T-helper 1 cell treated with Interleukin-12 subunit alpha and Interleukin-12 subunit beta and Interleukin-4 antibody, amounts not matched to agents 30 μg/mL and 1 μg/mL, for 36 hours (primary cell): ENCODE results near the gene ZNF541.

ENCODE experiments used
- H3K27ac Mint-ChIP-seq: one replicate; pipeline ENCODE4 v1.8.0; 2021; ENCODE audit warnings: mild to moderate bottlenecking, mixed read lengths
- H3K27me3 Mint-ChIP-seq: one replicate; pipeline ENCODE4 v1.8.0; 2021; ENCODE audit warnings: low read depth, mixed read lengths
- H3K36me3 Mint-ChIP-seq: one replicate; pipeline ENCODE4 v1.8.0; 2021; ENCODE audit warnings: low read depth, mixed read lengths
- H3K4me1 Mint-ChIP-seq: one replicate; pipeline ENCODE4 v1.8.0; 2021; ENCODE audit warnings: low read depth, mixed read lengths
- H3K4me3 Mint-ChIP-seq: one replicate; pipeline ENCODE4 v1.8.0; 2021; ENCODE audit warnings: mild to moderate bottlenecking, moderate library complexity, mixed read lengths
- H3K9me3 Mint-ChIP-seq: one replicate; pipeline ENCODE4 v1.8.0; 2021; ENCODE audit warnings: mixed read lengths

The ZNF541 gene

DNA sequence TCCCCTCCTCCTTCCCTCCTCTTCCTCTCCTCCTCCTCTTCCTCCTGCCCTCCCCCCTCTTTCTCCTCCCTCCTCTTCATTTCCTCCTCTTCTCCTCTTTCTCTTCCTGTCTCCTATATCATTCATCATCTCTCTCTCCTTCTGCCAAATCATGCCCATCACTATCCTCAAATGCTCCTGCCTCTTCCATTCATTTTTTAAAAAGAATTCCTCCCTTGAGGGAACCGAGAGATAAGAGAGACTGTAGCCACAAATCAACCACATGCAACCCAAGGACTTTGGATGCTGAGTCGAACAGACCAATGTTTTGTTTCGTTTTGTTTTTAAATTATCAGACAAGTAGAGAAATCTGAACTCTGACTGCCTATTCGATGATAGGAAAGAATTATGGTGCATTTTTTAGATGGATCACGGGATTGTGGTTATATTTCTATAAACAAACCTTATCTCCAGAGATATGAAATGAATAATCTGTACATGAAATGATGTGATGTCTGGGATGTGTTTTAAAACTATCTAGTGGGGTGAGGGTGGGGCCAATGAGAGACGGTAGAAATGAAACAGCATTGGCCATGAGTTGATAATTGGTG, 9.5 kb upstream of the ZNF541 start:
- no peak overlapping the region for H3K27ac Mint-ChIP-seq
- H3K27me3 Mint-ChIP-seq: no peaks in the 10 kb centered on the region
- peak overlapping the region; percentile 54 for H3K4me3 Mint-ChIP-seq
- peaks cover 13% of the 10 kb centered on the region for H3K9me3 Mint-ChIP-seq
- peaks cover 18% of the 10 kb centered on the region for H3K4me1 Mint-ChIP-seq
- no peaks in the 10 kb centered on the region for H3K36me3 Mint-ChIP-seq

DNA sequence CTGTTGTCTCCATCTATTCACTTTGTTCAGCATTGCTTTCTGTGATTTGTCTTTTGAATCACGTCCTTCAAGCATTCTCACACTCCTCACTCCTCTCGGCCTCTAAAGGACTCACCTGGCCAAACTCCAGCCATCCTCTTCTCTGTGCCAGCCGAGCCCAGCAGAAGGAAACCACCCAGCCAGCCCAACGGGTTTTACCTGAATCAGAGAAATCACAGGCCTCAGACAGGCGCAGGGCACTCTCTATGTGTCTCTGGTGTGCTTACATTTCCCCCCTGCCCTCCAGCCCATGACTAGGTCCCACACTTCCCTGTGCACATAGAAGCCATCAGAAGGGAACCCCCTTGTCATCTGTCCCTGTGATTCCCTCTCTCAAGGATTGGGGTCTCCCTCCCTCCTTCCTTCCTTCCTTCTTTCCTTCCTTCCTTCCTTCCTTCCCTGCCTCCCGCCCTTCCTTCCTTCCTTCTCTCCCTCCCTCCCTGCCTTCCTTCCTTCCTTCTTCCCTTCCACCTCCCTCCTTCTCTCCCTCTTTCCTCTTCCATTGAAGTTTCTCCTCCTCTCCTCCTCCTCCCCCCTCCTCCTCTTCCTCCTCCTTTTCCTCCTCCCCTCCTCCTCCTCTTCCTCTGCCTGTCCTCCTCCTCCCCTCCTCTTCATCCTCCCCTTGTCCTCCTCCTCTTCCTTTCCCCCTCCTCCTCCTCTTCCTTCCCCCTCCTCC, 8.8 kb upstream of the ZNF541 start:
- Mint-ChIP-seq H3K36me3 (no peaks in the 10 kb centered on the region), H3K4me3 (no peak overlapping the region), H3K27ac (no peak overlapping the region), H3K4me1 (peaks cover 20% of the 10 kb centered on the region), H3K9me3 (peaks cover 10% of the 10 kb centered on the region), H3K27me3 (no peaks in the 10 kb centered on the region)

DNA sequence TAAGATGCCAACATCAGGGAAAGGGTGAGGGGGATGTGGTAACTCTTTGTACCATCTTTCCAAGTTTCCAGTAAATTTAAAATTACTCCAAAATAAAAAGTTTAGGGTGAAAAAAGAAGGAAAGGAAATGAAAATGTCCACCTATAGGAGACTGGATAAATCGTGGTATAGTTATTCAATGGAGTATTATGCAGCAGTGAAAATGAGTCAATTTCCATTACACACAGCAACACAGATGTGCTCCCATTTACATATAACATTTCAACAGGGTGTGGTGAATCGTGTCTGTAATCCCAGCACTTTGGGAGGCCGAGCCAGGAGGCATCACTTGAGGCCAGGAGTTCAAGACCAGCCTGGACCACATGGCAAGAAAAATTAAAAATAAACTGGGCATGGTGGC, 7.4 kb upstream of the ZNF541 start:
- Mint-ChIP-seq H3K4me3 (no peak overlapping the region), H3K27ac (no peak overlapping the region), H3K9me3 (no peaks in the 10 kb centered on the region), H3K4me1 (peaks cover 22% of the 10 kb centered on the region), H3K36me3 (no peaks in the 10 kb centered on the region), H3K27me3 (peaks cover 4% of the 10 kb centered on the region)

DNA sequence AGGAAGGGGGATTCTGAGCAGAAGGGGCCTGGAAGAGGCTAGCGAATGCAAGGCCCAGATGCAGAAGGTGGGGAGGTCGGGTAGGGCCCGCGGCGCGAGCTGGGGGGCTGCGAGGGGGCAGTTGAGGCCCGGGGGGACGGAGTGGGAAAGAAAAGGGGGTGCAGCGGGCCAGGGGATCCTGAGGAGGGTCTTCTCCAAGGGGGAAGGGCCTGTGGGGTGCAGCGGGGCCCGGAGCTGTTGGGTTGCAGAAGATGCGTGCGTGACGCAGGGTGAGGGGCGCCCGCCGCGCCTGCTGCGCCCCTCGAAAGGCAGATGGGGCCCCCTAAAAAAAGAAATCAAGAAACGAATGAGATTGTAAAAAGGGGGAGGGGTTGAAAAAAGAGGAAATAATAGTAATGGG, 313 bp downstream of the ZNF541 start:
- Mint-ChIP-seq H3K36me3 (no peaks in the 10 kb centered on the region), H3K27ac (no peak overlapping the region), H3K9me3 (no peaks in the 10 kb centered on the region), H3K4me1 (peaks cover 12% of the 10 kb centered on the region), H3K27me3 (peaks cover 23% of the 10 kb centered on the region), H3K4me3 (peak overlapping the region; percentile 26)

DNA sequence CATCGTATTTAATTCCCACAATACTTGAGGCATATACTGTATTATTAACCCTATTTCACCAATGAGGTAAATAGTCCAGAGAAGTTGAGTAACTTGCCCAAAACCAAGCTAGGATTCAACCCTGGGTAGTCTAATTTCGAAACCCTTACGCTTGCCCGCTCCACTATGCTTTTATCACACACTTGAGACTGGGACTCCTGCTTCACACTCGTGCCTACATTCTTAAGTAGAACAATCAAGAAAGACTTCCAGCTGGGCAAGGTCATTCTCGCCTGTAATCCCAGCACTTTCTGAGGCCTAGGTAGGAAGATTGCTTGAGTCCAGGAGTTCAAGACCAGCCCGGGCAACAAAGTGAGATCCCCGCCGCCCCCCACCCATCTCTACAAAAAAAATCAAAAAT, 3.6 kb downstream of the ZNF541 start:
- Mint-ChIP-seq H3K27ac (no peak overlapping the region), H3K27me3 (peaks cover 19% of the 10 kb centered on the region), H3K36me3 (no peaks in the 10 kb centered on the region)

DNA sequence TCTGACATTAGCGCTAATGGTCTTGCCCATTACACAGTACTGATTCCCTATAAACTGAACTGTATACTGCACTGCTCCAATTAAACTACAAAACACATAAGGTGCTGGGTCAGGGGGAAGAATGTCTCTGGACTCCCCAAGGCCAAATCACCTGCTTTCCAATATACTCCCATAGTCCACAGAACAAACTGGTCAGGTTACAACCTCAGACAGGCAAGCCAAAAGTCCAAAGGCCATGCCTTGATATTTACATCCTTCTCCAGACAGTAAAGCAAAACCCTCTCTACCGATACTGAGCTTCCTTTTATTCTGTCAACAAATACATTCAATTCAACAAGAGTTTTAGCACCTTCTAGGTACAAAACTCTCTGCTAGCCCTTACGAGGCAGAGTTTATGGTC, 8.9 kb downstream of the ZNF541 start:
- no peak overlapping the region for H3K4me3 Mint-ChIP-seq
- H3K4me1 Mint-ChIP-seq: no peaks in the 10 kb centered on the region
- no peaks in the 10 kb centered on the region for H3K9me3 Mint-ChIP-seq
- H3K27me3 Mint-ChIP-seq: peaks cover 11% of the 10 kb centered on the region
- no peaks in the 10 kb centered on the region for H3K36me3 Mint-ChIP-seq
- H3K27ac Mint-ChIP-seq: no peak overlapping the region

More for the DNA sequence above, 3.6 kb downstream of the ZNF541 start:
- Mint-ChIP-seq H3K9me3 (no peaks in the 10 kb centered on the region), H3K4me1 (peaks cover 5% of the 10 kb centered on the region), H3K4me3 (no peak overlapping the region)

DNA sequence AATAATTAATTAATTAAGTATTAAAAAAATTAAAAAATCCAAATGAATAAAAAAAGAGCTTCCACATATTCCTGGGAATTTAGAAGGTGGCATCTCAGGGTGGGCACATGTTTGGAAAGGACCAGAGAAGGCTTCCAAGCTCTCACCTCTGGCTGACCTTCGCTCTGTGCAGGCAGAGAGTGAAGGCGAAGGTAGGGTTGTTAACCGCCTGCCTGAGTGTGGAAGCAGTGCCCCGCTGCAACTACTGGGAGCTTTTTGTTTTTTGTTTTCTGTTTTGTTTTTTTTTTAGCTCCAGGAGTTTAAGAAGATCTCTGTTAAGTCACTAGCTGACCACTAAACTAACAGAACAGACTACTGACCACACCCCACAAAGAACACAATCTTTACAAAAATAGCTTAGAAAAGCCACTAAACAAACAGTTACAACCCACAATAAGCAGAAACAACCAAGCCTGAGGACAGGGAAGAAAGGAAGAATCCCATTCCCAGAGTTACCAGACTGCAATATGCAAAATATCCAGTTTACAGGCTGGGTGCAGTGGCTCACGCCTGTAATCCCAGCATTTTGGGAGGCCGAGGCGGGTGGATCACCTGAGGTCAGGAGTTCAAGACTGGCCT, 11.4 kb downstream of the ZNF541 start:
- Mint-ChIP-seq H3K27ac (no peak overlapping the region), H3K27me3 (peaks cover 5% of the 10 kb centered on the region), H3K4me1 (no peaks in the 10 kb centered on the region), H3K9me3 (no peaks in the 10 kb centered on the region), H3K4me3 (no peak overlapping the region), H3K36me3 (no peaks in the 10 kb centered on the region)

DNA sequence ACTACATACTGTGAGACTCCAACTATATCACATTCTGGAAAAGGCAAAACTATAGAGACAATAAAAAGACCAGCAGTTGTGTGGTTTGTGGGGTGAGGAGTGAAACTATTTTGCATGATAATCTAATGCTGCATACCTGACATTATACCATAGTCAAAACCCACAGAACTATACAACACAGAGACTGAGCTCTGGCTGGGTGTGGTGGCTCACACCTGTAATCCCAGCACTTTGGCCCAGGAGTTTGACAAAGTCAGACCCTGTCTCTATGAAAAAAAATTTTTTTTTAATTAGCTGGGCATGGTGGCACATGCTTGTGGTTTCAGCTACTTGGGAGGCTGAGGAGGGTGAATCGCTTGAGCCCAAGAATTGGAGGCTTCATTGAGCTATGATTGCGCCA, 11.9 kb downstream of the ZNF541 start:
- no peaks in the 10 kb centered on the region for H3K4me1 Mint-ChIP-seq
- H3K36me3 Mint-ChIP-seq: no peaks in the 10 kb centered on the region
- no peaks in the 10 kb centered on the region for H3K9me3 Mint-ChIP-seq

DNA sequence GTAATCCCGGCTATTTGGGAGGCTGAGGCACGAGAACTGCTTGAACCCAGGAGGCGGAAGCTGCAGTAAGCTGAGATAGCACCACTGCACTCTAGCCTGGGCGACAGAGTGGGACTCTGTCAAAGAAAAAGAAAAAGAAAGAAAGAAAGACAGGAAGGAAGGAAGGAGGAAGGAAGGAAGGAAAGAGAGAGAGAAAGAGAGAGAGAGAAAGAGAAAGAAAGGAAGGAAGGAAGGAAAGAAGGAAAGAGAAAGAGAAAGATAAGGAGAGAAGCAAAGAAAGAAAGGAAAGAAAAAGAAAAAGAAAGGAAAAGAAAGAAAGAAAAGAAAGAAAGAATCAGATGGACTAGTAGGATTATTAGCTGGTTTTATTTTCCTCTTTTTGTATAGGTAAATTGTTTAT, 22.8 kb downstream of the ZNF541 start:
- Mint-ChIP-seq H3K9me3 (no peaks in the 10 kb centered on the region), H3K36me3 (no peaks in the 10 kb centered on the region), H3K27me3 (peaks cover 3% of the 10 kb centered on the region), H3K27ac (no peak overlapping the region), H3K4me1 (no peaks in the 10 kb centered on the region), H3K4me3 (no peak overlapping the region)

More for the DNA sequence above, 11.9 kb downstream of the ZNF541 start:
- Mint-ChIP-seq H3K4me3 (no peak overlapping the region), H3K27me3 (peaks cover 5% of the 10 kb centered on the region), H3K27ac (no peak overlapping the region)

DNA sequence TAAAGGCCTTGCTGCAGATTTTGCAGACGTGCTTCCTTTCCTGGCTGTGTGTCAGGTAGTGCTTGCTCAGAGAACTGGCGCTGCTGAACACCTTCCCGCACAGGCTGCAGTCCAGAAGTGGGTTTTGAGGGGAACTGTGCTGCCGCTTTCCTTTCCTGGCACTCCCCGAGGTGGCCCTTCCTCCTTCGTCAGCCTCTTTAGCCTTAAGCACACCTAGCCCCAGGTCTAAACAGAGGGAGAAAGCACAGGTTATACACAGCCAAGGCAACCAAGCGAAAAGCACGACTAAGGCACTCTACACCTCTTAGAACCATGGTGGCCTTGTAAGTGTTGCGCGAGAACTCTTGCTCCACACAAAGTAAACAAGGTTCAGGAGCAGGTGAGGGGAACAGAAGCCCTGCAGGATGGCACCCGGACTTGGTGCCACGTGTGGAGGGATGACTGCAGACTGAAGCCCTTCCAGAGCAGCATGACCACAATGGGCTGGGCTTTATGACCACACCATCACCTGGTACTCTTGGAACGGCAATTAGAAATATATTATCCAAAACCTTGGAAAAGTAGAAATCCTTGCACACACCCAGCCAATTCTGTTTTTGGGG, 23.6 kb downstream of the ZNF541 start:
- Mint-ChIP-seq H3K9me3 (no peaks in the 10 kb centered on the region), H3K27ac (no peak overlapping the region), H3K4me3 (no peak overlapping the region), H3K27me3 (peaks cover 4% of the 10 kb centered on the region), H3K36me3 (no peaks in the 10 kb centered on the region), H3K4me1 (no peaks in the 10 kb centered on the region)

DNA sequence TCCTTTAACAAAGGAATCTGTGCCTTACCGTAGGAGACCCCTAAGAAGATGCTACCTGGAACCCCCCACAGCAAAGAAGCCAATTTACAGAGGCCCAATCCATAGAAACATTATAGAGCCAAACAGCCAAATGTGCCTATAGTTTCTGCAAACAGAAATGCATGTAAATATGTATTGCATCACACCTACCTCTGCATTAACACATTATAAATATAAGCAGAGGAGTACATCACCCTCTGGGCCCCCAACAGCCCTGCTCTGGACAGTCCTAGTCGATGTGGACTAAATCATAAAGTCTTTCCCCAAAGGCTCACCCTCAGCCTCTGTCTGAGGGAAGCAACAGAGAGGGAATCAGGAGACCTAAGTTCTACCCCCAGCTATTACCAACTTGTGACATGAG, 25.7 kb downstream of the ZNF541 start:
- H3K4me1 Mint-ChIP-seq: no peaks in the 10 kb centered on the region
- H3K27ac Mint-ChIP-seq: no peak overlapping the region
- H3K27me3 Mint-ChIP-seq: peaks cover 14% of the 10 kb centered on the region
- no peak overlapping the region for H3K4me3 Mint-ChIP-seq
- no peaks in the 10 kb centered on the region for H3K36me3 Mint-ChIP-seq
- no peaks in the 10 kb centered on the region for H3K9me3 Mint-ChIP-seq

DNA sequence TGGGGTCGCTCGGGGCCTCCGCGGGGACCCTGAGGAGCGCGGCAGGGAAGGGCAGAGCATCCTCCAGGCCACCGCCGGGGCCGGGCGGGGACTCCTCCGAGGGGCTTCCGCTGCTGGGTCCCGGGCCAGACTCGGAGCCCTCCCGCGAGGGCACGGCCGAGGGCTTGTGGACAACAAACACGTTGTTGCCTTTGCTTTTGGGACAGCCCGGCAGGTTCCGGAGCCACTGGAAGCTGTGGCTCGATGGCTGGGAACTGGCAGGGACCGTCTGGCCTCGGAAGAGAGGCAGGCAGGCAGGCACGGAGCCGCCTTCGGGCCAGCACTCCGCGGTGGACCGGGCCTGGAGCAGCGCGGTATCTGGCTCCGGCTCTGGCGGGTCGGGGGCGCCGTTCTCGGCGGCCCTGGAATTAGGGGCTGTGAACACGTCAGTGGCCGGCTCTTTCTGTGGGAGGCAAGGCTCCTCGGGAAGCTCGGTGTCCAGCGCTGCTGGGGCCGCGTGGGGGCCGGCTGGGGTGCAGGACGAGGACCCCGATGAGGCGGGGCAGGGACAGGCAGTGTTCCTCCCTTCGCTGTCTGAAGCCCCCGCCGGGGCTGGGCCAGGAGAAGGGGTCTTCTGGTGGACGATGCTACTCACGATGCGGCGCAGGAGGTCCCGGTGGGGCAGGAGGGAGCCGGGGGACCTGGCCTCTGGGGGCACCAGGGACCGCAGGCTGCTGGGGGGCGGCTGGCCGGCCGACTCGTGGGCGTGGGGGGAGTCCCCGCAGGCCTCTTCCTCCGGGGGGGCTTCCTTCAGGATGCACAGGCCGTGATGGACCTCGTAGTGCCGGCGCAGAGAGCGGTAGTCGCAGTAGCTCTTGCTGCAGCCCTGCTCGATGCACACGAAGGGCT, 27.6 kb downstream of the ZNF541 start:
- H3K4me3 Mint-ChIP-seq: no peak overlapping the region
- peaks cover 14% of the 10 kb centered on the region for H3K27me3 Mint-ChIP-seq

DNA sequence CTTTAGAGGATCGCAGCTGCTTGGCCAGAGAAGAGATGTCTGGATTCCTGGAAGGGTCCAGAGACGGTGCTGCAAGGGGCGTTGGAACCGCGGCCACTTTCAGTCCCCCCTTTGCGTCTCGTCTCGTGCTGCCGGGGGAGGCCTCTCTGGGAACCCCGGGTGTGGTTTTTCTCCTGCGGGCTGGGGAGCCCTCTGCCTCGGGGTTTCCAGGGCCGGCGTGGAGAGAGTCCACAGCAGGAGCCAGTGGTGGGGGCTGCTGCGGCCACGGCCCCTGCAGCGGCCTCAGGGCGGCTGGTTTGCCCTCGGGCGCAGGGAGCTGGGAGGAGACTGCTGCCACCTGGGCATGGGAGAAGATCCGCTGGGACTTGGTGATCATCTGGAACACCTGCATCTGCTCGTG, 28.5 kb downstream of the ZNF541 start:
- no peaks in the 10 kb centered on the region for H3K9me3 Mint-ChIP-seq
- H3K27me3 Mint-ChIP-seq: peaks cover 14% of the 10 kb centered on the region
- H3K36me3 Mint-ChIP-seq: no peaks in the 10 kb centered on the region
- no peak overlapping the region for H3K4me3 Mint-ChIP-seq
- H3K4me1 Mint-ChIP-seq: peaks cover 7% of the 10 kb centered on the region
- no peak overlapping the region for H3K27ac Mint-ChIP-seq

More for the DNA sequence above, 27.6 kb downstream of the ZNF541 start:
- Mint-ChIP-seq H3K4me1 (peaks cover 7% of the 10 kb centered on the region), H3K27ac (no peak overlapping the region), H3K9me3 (no peaks in the 10 kb centered on the region), H3K36me3 (no peaks in the 10 kb centered on the region)

DNA sequence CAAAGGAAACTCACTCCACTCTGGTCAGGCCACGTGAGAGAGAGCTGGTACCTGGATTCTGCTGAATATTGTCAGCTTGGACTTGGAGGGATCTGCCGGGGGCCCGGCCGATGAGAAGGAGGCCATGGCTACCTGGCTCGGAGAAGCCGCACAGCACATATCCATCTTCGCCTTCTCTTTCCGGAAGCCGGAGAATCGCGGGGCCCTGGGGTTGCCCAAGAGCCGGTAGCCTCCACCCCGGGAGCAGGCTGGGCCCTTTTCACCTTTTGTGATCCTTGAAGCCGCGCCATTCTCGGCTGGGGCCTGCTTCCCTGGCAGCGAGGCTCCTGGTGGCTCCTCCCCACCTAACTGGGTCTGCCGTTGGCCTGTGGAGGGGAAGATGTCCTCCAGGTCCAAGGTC, 28.9 kb downstream of the ZNF541 start:
- H3K27ac Mint-ChIP-seq: no peak overlapping the region
- no peaks in the 10 kb centered on the region for H3K9me3 Mint-ChIP-seq
- peaks cover 7% of the 10 kb centered on the region for H3K4me1 Mint-ChIP-seq
- peaks cover 14% of the 10 kb centered on the region for H3K27me3 Mint-ChIP-seq
- no peak overlapping the region for H3K4me3 Mint-ChIP-seq
- H3K36me3 Mint-ChIP-seq: no peaks in the 10 kb centered on the region
